GM19372 (cell line): ENCODE results near the gene COMMD4.

Experiments used
- ATAC-seq: cut with Tn5 transposase; IDR thresholded peaks from one replicate; pipeline ENCODE4 v1.9.1; 2021; ENCODE audit warnings: mild to moderate bottlenecking, low read depth, moderate library complexity; ENCODE audit not compliant: unreplicated experiment

Gene COMMD4

GRCh38 chr15:75354454-75354853 lies 18.6 kb downstream of the COMMD4 start:
- ATAC-seq, result no peak

GRCh38 chr15:75355369-75355768 lies 19.5 kb downstream of the COMMD4 start:
- no peak for ATAC-seq

DNA sequence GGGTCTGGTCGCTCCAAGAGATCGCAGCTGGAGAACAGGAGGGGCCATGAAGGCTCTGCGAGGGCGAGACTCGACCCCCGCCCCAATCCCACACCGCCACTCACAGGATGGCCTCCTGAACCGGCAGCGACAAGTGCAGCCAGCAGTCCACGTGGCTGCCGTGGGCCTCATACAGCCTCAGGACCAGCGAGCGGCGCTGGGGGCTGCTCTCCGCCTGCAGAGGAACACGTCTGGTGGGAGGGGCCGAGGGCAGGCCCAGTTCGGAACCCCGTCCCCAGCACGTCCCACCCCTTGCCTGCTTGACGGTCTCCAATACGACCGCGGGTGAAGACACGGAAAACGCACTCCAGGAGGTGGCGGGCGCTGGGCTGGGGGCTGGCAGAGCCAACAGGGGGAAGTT lies 20.1 kb downstream of the COMMD4 start:
- ATAC-seq, result no peak

GRCh38 chr15:75356517-75356916 lies 20.7 kb downstream of the COMMD4 start:
- ATAC-seq, result no peak

DNA sequence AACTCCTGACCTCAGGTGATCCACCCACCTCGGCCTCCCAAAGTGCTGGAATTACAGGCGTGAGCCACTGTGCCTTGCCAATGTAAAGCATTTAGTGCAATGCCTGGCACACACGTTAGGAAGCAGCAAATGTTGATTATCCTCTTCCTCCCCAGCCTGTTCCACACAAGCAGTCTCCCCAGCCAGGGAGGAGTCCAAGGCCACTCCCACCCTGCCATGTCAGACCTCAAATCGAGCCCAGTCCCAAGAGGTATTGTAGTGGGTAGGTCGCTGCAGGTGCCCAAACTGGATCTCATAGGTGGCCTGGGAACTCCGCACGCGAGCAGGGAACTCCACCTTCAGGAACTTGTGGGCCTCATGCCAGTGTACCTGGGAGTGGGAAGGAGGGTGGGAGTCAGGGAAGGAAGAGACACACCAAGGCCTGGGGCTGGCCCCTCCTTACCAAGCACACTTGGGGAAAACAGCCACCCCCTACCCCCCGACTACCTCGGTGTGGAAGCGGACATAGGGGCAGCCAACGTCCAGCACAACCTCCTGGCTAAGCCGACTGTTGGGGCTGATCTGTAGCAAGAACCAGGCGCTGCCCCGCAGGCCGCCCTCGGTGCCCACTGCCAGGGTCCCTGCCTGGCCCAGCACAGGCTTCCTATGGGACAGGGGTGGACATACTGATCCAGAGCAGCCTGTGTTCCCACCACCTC lies 22.3 kb downstream of the COMMD4 start:
- ATAC-seq, result no peak

DNA sequence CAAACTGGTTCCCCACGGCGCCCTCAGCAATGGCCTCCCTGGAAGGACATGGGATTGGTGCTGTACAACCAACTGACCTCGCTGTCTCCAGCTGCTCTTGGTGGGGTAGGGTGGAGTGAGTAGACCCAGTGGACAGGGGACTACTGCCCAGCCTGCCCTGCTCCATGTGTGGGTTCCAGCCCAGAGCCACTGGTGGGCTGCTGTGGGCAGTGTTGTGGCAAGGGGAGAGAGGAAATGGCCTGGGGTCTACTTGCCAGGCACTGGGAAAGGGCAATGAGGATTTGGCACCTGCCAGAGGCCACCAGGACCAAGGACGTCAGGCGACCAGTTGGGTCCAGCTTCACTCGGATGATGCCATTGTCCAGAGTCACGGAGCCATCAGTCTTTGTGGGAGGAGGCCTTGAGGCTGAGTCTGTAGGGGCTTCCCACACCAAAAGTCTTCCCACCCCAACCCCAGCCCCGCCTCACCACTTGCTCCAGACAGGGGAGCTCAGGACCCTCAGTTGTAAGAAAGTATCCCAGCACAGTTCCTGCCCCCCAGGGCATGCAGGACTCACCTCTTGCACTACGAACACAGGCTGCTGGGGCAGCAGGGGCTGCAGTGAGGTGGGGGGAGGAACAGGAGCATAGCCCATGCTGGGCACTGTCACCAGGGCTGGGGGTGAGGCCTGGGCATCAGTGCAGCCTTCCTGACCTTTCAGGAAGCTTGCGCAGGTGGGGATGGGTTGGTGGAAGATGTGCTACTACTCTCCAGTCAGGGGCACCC lies 23.1 kb downstream of the COMMD4 start:
- ATAC-seq, result no peak

DNA sequence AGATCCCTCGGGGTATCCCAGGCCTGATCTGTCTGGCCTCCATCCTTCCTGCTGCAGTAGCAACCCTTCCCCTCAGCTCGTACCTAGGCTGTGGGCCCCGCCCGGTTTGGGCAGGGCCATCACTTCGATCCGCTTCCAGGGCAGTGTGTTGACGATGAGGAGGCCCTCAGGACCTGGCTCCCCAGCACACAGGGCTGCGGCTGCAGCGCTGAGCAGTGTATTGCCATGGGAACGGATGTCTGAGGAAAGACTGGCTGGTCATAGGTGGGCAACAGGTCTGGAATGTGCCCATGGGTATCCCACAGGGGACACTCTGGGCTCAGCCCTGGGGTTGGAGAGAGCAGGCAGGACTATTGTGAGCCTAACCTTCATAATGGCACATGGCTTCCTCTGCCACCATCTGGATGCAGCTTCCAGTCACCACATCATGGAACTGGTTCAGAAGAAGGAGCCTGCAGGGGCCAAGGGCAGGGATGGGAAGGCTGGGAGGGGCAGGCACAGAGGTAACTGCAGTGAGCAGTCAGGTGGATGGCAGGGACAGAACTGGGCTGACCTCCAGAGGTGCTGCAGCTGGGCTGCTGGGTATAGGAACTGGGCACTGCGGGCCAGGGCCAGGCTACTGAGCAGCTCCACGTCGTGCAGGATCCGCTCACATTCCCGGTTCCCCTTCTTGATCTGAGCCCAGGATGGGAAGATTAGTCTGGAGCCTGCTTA lies 23.8 kb downstream of the COMMD4 start:
- no peak for ATAC-seq

DNA sequence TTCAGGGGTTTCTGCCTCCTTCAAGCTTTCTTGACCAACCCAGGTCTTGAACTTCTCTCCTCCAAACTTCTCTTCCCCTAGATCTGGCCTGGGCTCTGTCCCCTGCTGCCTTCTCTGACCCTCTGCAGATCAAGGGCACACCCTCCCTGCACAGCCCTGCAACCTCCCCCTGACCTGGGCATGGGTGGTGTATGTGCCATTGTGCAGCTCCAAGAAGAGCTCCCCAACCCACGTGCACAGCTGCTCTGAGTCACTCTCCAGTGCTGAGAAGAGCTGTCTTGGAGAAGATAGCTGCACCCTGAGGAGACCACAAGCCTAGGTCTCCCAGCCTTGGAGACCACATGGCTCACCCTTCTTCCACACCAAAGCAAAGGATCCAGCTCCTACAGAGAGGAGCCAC lies 24.5 kb downstream of the COMMD4 start:
- no peak for ATAC-seq

DNA sequence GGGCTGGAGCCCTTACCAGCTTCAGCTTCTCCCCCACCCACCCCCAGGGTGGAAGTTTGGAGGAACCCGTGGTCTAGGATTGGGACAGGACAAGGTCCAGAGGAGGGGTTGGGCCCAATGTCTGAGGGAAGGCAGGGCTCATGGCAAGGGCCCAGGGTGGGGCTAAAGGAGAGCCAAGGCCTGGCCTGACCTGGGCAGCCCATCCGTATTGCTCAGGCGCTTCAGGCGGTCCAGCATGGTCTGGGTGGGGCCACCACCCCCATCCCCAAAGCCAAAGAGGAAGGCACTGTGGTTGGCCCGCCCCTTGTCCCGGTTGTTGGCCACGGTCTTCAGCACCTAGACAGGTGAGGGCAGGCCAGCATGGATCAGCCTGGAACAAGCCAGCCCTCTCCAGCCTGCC lies 25.0 kb downstream of the COMMD4 start:
- ATAC-seq, result no peak

- ATAC-seq, result no peak
Observed at GRCh38 chr15:75361361-75361988, 25.6 kb downstream of the COMMD4 start.

DNA sequence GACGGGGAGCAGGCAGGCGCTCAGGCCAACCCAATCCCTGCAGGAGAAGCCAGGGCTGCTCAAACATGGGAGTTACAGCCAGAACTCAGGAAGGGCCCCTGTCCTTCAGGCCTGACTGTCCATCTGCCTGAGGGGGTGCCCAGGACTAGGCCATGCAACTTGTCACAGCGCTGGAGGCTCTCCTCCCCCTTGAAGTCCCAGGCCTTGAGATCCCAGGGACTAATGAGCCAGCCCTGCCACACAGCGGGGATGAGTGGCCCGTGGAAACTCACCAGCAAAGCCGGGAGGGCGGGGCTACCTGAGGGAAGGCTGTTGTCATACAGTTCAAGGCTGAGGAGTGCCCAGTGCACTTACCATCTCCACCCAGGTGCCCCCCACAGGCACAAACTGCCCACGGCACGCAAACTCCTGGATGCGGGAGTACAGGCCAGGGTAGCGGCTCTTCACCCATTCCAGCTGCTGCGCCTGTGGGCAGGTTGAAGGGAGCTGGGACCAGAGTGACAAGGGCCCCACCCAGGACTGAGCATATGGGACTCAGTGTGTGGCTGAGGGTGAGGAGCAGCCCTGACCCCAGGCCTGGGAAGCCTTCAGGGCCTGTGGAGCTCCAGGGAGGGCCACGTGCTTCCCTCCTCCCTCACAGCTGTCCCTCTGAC lies 26.3 kb downstream of the COMMD4 start:
- no peak for ATAC-seq

DNA sequence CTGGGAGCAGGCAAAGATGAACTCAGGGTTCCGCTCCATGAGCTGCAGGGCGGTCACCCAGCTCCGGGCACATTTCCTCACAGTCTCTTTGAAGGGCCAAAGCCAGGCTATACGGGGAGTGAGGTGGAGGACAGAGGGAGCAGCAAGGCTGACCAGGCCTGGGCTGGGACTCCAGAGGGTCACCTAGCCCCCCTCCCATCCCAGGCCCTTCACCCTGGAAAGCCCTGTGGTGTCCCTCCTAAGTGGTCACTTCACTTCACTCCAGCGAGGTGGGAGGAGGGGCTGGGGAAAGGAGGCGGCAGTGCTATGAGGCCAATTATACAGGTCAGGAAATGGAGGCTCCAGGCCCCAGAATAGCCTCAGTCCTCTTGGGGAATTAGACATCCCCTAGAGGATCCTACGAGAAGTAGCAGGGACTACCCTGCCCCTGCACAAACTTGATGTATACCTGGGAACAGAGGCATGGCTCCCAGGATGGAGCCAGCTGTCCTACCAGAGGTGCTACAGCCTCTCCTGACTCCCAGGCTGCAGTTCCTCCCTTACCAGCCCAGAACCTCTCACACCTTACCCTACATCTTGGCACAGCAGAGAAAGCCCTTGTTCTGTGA lies 26.9 kb downstream of the COMMD4 start:
- no peak for ATAC-seq

DNA sequence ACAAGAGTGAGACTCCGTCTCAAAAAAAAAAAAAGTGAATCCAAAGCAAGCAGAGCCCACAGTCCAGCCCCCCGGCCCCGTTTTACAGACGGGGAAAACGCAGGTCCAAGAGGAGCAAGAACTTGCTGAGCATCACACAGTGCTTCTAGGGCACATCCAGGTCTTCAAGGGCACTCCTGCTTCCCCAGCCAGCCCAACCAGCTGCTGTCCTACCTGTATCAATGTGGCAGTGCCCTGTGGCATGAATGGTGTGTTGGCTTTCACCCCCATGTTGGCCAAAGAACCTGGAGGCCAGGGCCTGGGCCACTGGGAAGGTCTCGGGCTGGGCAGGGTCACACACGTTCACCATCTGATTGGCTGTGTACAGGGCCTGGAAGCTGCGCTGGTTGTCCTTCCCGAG lies 27.9 kb downstream of the COMMD4 start:
- ATAC-seq, result no peak

DNA sequence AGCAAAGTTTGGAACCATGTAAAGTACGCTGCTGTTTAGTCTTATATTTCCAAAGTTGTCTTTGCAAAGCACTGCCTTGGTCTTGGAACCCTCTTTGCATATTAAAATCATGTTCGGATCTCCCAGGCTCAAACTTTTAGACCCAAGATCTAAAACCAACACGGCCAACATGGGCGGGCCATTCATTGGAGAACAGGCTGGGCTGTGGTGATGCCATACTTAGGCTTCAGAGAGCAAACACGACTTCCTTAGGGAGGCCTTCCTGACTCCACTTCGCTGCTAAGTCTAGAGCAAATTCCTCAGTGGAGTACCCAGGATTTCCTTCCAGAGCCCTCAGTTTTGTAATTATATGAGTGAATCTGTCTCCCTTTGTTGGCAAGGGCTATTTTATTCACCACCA lies 29.0 kb downstream of the COMMD4 start:
- ATAC-seq, result no peak

DNA sequence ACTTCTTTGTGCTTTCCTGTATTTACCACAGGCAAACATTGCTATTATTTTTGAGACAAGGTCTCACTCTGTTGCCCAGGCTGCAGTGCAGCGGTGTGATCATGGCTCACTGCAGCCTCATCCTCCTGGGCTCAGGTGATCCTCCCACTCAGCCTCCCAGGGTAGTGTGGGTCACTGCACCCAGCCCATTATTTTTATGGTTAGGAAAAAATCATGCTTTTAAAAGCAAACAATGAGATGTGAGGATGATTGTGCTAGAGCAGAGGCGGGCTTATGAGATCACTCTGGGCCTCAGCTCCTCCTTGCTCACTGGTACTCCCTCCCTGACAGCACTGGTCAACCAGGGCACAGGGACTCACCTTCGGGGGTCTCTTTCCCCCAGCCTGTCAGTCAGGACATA lies 30.3 kb downstream of the COMMD4 start:
- ATAC-seq, result no peak

DNA sequence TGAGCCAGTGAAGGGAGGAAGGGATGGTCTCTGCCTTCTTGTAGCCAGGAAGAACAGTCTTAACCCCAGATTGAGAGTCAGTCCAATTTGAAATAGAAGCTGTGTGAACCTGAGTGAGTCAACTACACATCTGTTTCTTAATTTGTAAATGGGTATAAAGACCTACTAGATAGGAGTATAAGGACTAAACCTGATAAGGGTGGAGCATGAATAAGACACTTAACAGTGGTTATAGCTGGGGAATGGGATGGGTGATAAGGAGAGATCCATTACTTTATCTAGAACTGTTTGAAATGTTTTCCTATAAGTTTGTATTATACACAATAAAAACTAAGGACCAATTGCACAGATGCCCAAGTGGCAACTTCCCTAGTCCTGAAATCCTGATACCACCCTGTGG lies 31.1 kb downstream of the COMMD4 start:
- ATAC-seq, result no peak

DNA sequence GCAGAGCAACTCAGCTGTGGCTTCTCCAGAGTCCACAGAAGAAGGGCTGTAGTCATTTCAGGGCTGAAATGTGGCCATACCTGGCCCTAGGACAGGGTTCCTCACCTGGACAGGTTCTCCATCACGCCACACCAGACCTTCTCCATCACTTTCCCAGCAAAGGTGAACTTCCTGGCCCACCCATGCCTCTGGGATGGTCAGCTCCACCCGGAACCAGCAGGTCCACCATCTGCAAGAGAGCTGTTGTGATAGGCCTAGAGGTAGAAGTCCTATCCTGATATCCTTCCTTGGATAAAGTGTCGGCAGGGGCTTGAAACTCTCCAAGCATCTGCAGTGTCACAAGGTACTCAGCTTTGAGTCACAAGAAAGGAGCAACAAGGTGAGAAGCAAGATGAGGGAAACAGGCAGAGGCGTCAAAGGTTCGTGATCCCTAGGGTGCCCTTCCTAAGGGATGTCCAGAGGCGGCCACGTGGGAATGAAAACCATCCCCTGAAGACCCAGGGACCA lies 31.6 kb downstream of the COMMD4 start:
- no peak for ATAC-seq

DNA sequence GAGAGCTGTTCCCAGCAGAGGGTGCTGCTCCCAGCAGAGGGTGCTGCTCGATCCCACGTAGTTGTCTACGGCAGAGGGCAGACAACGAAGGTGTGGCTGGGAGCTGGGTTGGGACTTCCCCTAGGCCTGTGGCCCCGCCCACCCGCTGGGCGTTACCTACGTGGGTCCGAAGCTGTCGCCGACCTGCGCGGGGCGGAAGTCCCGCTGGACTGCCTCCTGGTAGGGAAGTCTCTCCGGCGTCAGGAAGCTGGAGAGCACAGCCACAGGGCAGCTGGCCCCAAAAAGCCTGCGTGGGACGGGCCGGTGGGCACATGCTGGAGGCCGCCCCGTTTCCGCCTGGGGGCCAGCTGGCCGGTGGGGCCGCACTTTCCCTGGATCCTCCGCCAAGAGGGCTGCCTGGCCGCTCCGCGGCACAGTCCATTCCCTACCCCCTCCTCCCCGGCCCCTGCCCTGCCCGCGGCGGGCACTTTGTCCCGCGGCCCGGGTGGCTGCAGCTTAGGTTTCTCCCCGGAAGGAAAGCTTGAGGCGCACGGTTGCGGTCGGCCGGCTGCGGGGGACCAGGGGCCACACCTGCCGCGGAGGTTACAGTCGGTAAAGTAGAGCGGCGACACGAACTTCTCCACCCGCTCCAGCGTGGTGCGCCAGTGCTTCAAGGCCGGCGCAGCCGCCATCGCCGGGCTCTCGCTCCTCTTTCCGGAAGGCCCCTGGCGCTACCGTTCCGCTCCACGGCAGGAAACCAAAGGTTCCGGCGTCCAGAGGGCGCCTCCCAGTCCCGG lies 32.2 kb downstream of the COMMD4 start, which contains the start of gene MAN2C1:
TSS of gene MAN2C1 (minus strand) at position 695 of the 776 bp plus-strand sequence. CDS start at position 671, 24 bp downstream.
- ATAC-seq, result peak; percentile 92

DNA sequence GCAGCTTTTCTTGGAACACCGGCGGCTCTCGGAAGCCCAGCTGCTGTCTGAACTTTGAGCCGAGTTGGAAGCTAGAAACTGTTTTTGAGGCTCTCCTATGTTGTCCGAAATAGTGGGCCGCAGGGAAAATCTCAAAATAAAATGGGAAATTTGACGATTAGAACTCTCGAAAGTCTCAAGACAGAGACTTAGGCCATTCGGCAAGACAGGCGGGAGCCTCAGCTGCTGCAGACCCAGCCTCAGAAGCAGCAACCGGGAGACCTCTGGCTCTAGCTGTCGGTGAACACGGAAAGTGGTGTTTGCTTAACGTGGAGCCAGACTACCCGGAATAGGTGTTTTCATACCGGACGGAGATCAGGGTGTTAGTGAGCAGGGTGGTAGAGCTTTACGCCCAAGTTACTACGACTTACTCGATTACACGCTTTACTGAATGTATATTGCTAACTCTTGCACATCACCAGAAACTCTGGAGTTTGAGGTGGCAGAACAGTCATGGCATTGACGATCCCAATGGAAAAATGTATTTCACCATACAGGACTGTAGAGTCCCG lies 32.9 kb downstream of the COMMD4 start:
- no peak for ATAC-seq
